Activated gamma-delta T cell (primary cell): ENCODE measurements around the gene CCDC74B.
"Not testable (repeated sequence)": the region's sequence is repeated elsewhere in the genome, so short reads cannot be mapped to it uniquely, and the experiment has no call there.

Experiments
- DNase-seq: peaks from one replicate; lab custom pipeline; 2025; lab: John Stamatoyannopoulos, UW

CCDC74B gene

DNA sequence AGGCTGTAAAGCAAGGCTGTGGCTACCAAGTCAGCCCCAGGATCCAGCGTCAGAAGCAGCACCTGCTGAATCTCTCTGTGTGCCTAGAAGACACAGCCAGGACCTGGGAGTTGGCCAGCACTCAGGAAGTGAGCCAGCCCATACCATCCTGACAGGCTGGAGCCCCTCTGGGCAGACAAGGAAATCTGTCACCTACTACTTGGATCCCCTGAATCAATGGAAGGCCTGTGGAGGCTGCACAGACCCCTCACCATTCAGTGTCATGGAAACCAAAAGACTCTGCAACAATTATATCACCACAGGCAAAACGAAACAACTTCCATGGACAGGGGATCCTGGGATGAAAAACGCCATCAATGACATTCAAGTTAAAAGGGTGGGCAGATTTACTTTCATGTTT, 21.7 kb upstream of the CCDC74B start:
- not testable (repeated sequence) for DNase-seq

DNA sequence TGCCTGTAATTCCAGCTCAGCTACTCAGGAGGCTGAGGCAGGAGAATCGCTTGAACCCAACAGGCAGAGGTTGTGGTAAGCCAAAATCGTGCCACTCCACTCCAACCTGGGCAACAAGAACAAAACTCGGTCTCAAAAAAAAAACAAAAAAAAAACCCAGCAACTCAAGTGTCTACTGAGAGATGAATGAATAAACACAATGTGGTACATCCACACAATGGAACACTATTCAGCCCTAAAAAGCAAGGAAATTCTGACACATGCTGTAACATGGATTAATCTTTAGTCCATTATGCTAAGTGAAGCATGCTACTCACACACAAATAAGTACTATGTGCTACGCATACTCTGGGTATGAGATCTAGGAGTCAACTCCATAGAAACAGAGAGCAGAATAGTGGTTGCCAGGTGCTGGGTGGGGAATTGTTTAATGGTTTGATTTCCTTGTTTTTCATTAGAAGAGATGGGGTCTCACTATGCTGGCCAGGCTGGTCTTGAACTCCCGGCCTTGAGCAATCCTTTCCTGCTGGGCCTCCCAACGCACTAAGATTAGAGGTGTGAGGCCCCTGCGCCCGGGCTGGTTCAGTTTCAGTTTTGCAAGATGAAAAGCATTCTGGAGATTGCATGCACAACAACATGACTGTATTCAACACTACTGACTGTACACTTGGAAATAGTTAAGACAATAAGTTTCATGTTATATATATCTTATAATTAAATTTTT, 20.5 kb upstream of the CCDC74B start:
- DNase-seq: no peak

DNA sequence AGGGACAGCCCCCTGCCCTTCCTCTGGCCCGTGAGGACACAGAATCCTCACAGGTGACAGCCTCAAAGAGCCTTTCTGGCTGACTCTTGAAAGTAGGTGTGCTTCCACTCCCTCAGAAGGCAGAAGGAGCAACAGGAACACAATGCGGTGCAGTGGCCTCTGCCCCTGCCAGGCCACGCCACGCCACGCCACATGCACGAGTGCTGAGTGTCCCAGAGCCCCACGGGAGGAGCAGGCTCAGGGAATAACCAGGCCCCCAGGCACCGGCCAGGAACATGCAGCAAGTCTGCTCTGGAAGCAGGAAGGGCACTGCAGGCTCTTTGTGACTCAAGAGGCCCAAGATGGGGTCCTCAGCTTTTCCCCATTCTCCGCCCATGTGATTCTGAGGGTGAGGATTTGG, 18.1 kb upstream of the CCDC74B start:
- no peak for DNase-seq

DNA sequence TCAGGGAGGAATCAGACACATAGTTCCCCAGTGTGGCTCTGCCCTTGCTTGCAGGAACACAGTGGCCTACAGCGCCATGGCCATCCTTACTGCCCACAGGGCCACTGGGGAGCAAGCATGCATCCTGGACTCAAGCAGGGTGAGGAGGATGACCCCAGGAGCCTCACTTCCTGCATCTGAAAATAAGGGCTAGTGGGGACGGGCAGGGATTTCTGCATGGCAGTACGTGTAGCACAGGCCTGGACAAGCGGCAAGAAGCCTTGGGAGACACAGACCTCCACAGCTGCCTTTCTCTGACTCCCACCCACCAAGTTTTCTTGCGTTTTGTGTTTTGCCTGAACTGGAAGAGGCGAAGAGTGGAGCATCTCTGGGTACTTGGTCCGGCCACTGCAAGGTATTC, 17.6 kb upstream of the CCDC74B start:
- not testable (repeated sequence) for DNase-seq

DNA sequence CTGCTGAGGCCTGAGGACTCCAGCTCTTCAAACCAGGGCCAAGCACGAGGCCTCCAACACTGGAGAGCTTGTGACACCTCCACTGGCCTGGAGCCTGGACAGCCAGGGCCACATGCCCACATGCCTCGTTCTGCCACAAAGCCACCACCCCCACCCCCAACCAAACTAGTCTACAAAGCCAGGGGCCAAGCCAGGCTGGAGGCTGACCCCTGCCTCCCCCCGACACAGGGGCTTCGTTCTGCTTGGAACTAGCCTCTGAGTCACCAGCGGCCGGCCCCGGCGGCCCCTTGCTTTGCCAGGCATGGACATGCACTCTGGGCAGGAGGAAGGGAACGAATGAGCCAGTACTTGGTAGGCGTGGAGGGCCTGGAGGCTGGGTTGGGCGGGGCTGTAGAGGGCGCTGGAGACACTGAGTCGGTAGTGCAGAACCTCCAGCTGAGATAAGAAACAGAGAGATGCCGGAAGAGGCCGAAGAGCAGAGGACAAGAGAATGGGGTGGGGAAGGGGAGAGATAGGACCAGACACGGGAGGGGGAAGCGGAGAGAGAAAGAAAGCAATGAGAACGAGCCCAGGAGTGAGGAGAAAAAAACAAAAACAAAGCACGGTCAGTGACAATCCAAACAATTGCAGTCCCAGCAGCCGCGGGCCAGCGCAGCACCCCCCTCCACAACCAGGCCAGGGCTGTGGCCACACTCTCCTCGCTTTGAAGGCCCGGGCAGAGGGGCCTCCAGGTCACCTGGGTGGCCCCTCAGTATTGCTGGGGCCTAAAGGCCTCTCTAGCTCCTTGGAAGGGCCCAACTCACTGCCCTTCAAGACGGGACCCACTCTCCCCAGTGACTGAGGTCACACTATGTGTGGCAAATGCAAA, 16.2 kb upstream of the CCDC74B start:
- not testable (repeated sequence) for DNase-seq

DNA sequence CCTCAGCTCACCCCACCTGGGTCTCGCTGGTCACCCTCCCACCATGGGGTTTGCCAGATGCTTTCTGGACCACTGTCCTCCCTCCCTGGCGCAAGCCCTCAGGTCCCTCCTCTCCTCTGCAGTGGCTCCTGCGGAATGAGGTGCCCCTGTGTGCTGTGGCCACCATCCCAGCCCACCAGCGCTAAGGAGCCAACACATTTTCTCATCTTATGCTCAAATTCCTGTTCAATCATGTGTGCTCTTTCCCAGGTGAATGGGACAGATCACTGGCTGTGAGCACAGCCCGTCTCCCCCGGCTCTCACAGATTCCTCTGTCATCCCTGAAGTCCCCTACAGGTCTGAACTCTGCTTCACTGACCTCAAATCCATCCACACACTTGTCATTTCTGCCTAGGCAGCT, 15.2 kb upstream of the CCDC74B start:
- no peak for DNase-seq

DNA sequence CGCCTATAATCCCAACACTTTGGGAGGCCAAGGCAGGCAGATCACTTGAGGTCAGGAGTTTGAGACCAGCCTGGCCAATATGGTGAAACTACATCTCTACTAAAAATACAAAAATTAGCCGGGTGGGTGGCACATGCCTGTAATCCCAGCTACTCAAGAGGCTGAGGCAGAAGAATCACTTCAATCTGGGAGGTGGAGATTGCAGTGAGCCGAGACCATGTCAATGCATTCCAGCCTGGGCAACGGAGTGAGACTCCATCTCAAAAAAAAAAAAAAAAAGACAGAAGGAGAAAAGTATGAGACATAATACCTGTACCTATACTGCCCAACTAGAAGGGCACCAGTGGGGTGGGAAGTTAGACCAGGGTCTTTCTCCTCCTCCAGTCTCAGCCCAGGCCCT, 14.5 kb upstream of the CCDC74B start:
- DNase-seq: not testable (repeated sequence)

DNA sequence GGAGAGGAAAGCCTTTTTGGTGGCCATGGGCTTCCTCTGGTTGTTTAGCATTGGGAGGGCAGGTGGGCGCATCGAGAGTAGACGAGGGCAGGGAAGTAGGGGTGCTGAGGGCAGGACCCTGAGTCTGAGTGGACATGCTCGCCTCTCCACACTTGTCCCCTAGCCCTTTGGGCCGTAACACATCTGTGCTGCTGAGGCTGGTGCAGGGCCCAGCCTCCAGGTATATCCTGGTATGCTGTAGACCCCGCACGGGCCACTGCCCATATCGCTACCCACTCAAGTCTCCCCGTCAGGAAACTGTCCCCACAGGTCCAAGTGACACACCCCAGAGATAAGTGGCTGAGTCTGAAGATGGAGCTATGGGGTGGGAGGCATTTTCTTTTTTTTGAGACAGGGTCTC, 13.7 kb upstream of the CCDC74B start:
- DNase-seq: no peak

DNA sequence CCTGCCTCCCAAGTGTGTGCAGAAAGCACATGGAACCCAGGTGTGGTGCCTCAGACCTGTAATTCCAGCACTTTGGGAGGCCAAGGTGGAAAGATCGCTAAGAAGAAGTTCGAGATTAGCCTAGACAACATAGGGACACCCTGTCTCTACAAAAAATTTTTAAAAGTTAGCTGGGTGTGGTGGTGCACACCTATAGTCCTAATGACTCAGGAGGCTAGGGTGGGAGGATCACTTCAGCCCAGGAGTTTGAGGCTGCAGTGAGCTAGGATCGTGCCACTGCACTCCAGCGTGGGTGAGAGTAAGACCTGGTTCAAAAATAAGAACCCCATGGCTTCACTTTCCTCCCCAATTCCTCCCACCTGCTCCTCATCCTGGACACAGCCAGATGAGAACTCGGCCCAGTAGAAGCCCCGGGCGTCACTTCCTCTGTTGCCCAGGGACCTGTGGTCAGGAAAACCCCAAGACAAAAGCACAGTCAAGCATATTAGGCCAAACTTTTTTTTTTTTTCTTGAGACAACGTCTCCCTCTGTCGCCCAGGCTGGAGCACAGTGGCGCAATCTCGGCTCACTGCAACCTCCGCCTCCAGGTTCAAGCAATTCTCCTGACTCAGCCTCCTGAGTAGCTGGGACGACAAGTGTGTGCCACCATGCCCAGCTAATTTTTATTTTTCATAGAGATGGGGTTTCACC, 13.1 kb upstream of the CCDC74B start:
- DNase-seq: not testable (repeated sequence)

DNA sequence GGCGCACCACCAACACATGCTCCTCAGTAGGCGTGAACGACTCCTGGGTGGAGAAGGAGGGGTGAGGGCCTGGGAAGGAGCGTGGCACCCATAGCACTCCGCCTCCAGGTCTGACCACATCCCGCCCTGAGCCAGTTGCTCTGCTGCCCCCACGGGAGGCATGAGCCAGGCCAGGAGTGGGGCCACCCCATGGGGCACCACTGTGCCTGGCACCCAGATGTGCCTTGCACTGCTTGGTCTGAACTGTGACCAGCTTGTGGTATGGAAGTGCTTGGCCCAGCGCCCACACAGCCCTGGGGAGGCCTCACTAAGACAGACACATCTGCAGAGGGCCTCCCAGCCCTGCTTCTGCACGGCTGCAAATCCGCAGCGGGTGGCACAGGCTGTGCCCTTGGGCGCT, 12.4 kb upstream of the CCDC74B start:
- DNase-seq: not testable (repeated sequence)

DNA sequence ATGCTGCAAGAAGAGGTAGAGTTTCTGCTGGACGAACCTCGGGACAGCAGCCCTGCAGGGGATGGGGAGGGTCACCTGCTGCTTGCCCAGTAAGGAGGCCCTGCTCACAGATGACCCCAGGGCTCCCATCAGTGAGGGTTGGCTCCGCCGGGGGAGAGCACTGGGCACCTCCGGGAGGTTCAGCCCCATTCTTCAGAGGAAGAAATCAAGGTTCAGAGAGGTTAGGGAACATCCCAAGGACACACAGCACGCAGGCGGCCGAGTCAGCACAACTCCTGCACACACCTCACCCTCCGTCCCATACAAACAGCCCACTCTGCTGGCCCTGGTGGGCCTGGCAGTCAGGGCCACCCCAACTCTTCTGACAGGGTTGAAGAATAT, 11.7 kb upstream of the CCDC74B start:
- DNase-seq: no peak

DNA sequence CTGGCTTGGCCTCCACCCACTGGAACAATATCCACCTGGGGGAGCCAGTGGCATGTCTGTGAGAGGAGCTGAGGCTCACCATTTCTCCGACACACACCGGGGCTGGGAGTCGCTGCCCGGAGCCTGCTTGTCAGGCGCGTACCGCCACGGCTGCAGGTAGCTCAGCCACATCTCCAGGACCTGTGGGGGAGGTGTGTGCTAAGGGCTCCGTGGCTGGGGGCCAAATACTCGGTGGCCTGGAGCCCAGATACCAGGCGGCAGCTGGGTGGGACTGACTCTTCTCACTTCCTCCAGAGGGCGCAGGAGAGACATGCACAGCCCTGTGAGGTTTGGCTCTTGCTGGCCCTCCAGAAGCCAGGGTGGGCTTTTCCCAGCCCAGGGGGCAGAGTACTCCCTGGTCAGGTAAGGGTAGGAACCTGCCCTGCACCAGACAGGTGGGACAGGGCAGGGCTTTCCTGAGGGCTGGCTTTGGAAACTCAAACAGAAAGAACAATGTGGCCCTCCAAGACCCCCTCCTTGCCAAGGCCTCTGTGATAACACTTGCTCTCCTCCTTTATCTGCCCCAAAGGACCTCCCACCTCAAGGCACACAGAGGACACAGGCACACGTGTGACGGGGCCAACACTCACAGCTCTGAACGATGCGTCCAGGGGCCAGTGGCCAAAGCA, 11.2 kb upstream of the CCDC74B start:
- DNase-seq: not testable (repeated sequence)

DNA sequence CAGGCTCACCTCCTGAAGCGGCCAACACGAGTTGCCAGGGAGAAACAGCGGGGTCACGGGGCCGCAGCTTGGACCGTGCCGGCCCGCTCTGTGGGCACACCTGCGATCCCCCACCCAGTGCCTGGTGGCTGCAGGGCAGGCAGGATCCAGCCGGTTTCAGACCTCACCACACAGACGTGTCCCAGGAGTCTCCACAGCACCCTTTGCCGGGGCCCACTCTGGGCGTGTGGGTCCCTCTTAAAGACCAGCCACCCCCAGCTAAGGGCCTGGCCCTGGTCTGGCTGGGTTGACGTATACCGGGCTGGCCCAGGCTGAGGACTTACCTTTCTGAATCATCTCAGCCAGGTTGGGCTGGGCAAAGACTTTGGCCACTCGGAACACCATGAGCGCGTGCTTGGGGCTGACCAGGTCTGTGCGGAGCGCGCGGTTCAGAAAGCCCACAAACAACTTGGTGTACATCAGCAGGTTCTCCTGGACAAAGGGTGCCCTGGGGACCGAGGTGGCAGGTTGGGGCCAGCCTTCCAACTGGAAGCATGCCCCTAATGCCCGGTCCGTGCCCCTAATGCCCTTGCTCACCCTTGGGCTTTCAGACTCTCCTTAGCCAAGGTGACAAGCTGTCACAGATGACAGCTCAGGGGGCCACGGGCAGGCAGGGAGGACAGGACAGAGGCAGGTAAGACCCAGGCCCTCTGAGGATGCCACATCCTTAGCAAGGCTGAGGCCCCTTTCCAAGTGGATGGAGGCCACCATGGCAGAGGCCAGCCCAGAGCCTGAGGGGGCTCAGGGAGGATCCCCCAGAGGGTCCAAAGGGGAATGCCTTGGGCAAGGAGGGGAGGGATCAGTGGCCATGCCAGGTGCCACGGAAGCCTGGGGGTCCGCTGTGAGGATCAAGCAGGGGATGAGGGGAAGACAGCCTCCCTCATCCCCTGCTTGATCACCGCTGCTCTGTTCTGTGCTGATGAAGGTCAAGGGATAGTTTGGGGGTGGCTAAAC, 10.2 kb upstream of the CCDC74B start:
- no peak for DNase-seq

DNA sequence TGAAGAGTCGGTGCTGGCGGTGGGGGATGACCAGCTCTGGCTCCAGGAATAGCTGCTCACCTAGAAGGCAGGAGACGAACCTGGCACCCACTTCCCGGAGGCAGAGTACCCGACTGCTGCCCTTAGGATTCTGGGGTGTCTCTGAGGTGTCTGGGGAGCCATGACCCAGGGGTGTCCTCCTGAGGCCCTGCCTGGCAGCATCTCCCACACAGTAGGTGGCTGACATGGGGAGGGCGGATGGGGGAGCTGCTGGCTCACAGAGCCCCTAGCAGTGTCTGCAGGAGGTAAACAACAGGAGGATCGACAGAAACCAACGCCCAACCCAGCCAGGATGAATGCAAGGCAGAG, 9.5 kb upstream of the CCDC74B start:
- not testable (repeated sequence) for DNase-seq

DNA sequence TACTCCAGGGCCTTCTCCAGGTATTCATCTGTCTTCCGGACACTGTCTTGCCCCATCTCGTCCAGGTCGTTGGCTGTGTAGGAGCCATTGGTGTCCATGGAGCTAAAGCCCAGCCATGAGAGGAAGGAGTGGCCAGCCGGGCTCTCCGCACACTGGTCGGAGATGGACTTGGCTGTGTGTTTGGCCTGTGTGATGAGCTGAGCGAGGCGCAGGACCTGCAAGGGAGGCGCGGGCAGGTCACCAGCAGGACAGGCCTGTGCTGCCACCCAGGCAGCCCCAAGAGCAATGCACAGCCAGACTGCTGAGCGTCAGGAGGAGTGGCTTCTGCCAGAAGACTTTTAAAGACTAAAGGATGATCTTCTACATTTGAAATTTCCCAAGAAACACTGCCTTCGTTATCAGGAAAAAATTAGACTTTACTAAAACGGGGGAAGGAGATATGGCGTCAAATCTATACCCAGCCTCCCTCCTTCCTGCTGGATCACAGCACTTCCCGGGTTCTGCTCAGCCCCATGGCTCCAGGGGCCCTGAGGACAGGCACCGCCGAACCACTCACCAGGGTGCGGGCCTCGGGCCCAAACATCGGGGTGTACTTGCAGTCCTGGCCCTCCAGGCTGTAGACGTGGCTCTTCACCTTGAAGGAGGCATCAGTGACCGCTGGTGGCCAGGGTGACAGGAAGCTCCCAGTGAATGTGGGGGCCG, 9.0 kb upstream of the CCDC74B start:
- DNase-seq: not testable (repeated sequence)

DNA sequence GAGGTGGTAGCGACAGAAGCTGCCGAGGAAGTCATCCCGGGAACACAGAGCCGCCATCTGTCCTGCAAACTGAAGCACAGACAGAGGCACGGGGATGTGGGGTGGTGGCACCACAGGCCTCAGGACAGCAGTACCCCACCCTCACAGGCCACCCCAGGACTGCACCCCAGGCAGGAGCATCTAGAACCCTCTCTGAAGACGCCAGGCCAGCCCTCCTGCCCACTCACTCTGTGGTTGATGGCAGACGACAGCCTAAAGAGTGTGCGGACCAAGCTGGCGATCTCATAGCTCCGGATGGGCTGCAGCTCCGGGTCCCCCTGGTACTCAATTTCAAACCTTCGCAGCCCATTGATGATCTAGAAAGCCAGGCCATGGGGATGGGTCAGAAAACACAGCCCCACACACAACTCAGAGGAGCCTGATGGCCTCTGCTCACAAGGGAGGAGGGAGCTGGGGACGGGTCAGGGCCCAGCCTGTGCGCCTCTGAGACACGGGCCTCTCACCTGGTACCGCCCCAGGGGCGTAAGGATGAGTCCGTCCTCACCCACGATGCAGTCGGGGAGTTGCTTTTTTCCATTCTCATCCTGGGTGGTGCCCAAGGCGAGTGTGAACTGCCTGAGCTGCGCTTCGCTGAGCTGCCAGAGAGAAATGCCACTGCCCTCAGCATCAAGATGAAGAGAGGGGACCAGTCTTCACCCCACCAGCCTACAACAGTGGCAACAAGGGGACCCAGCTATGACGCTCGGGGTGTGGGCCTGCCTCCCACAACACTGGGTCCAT, 8.1 kb upstream of the CCDC74B start:
- DNase-seq: no peak

DNA sequence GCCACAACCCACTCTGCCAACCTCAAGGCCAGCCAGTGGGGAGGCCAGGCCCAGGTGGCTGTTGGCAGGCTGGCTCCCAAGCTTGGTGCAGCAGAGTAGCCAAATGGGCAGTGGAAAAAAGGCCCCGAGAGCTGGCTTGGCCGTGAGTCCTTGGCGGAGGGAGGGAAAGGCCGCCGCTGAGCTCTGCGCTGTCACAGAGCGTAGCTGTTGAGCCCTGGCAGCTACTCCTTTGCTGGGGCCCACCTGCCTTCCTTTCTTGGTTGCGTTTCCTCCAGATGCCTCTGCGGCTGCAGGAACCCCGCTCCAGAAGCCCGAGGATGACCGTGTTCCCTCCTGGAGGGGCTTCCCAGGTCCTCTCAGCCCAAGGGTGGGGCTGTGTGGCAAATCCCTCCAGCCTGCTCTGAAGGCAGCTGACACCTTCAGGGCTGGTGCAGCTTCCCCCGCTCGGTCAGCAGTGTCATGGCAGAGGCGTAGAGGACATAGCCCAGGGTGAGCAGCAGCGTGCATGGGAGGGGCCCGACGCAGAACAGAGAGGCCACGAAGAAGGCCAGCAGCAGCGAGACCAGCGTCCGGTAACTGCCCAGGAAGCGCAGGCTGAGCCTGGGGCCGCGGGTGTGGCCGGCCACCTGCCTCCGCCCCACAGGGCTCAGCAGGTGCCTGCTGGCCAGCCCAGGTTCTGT, 7.4 kb upstream of the CCDC74B start:
- DNase-seq: not testable (repeated sequence)

DNA sequence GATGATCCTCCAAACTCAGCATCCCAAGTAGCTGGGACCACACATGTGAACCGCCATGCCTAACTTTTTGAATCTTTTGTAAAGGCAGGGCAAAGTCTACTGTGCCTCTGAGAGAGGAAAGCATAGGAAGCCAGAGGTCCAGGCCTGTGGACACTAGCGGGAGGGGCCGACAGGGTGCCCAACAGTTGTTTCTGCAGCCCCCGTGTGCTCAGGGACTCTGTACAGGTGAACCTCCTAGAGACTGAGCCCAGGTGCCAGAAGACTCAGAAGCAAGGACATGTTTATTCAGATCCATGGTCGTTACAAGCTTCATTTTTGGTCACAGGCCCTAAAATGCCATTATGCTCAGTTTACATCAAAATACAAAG, 6.2 kb upstream of the CCDC74B start:
- not testable (repeated sequence) for DNase-seq
